Middle frontal gyrus (tissue), 1 donor: ENCODE results near the gene EFL1.
"Not testable (repeated sequence)": the region's sequence is repeated elsewhere in the genome, so short reads cannot be mapped to it uniquely, and the experiment has no call there.

ENCODE experiments used
- DNase-seq: peaks from one replicate; pipeline ENCODE4 v3.0.0-alpha.2; 2015; ENCODE audit warnings: low spot score; ENCODE audit errors: extremely low spot score

The EFL1 gene

GRCh38 chr15:82281276-82281675 lies 18.7 kb upstream of the EFL1 start:
- DNase-seq, result not testable (repeated sequence)

- no peak for DNase-seq
These were observed 12.9 kb upstream of the EFL1 start for GRCh38 chr15:82275410-82275809.

- no peak for DNase-seq
These were observed 9.6 kb upstream of the EFL1 start for GRCh38 chr15:82272154-82272553.

- DNase-seq, result not testable (repeated sequence)
These were observed 5.9 kb upstream of the EFL1 start for GRCh38 chr15:82268454-82268853.

- DNase-seq, result not testable (repeated sequence)
These were observed 4.6 kb upstream of the EFL1 start for GRCh38 chr15:82267137-82267536.

- DNase-seq, result no peak
These were observed 816 bp upstream of the EFL1 start for GRCh38 chr15:82263350-82263749.

GRCh38 chr15:82261566-82262421 lies 740 bp downstream of the EFL1 start:
- DNase-seq, result not testable (repeated sequence)

GRCh38 chr15:82248261-82248660 lies 14.3 kb downstream of the EFL1 start:
- DNase-seq, result not testable (repeated sequence)

- not testable (repeated sequence) for DNase-seq
These were observed 16.6 kb downstream of the EFL1 start for GRCh38 chr15:82245956-82246355.

GRCh38 chr15:82243644-82244043 lies 18.9 kb downstream of the EFL1 start:
- not testable (repeated sequence) for DNase-seq

GRCh38 chr15:82241836-82242499 lies 20.6 kb downstream of the EFL1 start:
- DNase-seq, result not testable (repeated sequence)

GRCh38 chr15:82239685-82240391 lies 22.7 kb downstream of the EFL1 start:
- no peak for DNase-seq

GRCh38 chr15:82237944-82238534 lies 24.5 kb downstream of the EFL1 start:
- not testable (repeated sequence) for DNase-seq

GRCh38 chr15:82231842-82232241 lies 30.7 kb downstream of the EFL1 start:
- no peak for DNase-seq

- no peak for DNase-seq
These were observed 31.3 kb downstream of the EFL1 start for GRCh38 chr15:82231233-82231632.

GRCh38 chr15:82228750-82229149 lies 33.8 kb downstream of the EFL1 start:
- no peak for DNase-seq

GRCh38 chr15:82221535-82221934 lies 41.0 kb downstream of the EFL1 start:
- not testable (repeated sequence) for DNase-seq

- DNase-seq, result not testable (repeated sequence)
These were observed 46.4 kb downstream of the EFL1 start for GRCh38 chr15:82216092-82216491.

- DNase-seq, result not testable (repeated sequence)
These were observed 50.3 kb downstream of the EFL1 start for GRCh38 chr15:82212201-82212600.

- not testable (repeated sequence) for DNase-seq
These were observed 52.4 kb downstream of the EFL1 start for GRCh38 chr15:82210066-82210597.

GRCh38 chr15:82204575-82204974 lies 58.0 kb downstream of the EFL1 start:
- not testable (repeated sequence) for DNase-seq
